GM19455 (cell line): Measurements from ENCODE around the gene CAVIN3.

Source experiments
- ATAC-seq: cut with Tn5 transposase; IDR thresholded peaks from one replicate; pipeline ENCODE4 v1.9.1; 2021; ENCODE audit not compliant: unreplicated experiment

Gene CAVIN3, protein sequence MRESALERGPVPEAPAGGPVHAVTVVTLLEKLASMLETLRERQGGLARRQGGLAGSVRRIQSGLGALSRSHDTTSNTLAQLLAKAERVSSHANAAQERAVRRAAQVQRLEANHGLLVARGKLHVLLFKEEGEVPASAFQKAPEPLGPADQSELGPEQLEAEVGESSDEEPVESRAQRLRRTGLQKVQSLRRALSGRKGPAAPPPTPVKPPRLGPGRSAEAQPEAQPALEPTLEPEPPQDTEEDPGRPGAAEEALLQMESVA

DNA sequence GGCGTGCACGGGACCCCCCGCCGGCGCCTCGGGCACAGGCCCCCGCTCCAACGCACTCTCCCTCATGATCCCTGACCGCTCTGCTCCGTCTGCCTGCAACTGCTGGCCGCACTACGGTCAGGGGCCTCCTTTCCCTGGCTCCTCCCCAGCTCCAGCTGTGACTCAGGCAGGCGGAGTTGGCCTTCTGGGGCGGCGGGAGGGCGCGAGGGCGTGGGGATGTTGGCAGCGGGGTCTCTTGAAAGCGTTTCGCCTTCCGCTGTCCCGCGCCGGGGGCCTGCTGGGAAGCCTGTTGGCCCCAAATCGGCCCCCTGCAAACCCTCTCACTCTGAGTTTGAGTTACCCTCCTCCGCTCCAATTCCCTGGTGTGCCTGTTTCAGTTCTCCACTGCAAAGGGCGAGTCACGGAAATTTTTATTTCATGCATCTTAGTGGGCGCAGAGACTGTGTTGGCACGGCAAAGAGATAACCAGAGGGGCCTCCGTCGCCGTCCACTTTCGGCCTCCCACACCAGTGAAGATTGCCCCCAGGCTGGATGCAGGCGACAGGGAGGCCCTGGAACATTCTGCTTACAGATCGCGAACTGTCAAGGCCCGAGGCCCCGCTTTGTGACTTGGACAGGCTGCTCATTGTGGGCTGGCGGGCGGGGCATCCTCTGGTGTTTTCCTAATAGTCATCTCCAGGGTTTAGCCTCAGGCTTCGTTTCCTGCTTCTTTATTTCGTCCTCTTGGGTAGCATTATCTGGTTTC lies at the start of gene CAVIN3:
TSS of gene CAVIN3 (minus strand) at position 91 of the 745 bp plus-strand sequence. CDS start at position 66, 25 bp downstream.
- ATAC-seq: peak; percentile 47

DNA sequence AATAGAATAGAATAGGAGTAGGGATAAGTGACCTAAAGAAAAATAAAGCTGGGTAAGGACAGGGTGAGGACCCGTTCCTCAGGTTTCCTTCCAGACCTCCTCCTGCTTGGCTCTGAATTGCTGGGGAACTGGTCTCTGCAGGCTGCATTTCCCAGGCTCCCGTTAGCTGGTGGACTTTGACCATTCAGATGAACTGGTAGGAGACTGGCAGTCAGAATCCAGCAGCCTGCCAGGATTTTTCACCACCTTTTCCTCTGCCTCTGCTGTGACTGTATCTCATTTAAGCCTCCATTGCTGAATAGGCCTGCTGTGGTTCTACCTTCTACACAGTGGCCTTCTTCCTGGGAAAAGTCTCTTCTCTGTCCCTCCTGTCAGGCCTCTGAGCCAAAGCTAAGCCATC lies 45.4 kb upstream of the CAVIN3 start:
- ATAC-seq: no peak

GRCh38 chr11:6362873-6363678 lies 42.8 kb upstream of the CAVIN3 start:
- peak; percentile 88 for ATAC-seq

GRCh38 chr11:6362185-6362872 lies 42.0 kb upstream of the CAVIN3 start:
- no peak for ATAC-seq

DNA sequence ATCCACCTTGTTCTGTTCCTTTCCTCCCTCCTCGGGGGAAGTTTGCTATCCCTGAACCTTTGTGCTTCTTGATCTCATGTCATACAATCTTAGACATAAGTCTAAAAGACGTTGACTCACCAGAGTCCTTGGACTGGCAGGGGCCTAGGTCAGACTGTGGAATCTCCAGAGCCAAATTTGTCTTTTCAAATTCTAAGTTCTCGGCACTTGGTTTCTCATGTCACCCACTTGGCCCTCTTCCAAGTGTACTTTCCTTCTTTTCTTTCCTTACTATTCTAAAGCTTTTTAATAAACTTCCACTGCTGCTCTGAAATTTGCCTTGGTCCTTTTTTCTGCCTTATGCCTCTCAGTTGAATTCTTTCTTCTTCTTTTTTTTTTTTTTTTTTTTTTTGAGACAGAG lies 39.9 kb upstream of the CAVIN3 start:
- no peak for ATAC-seq

- ATAC-seq: no peak
These were observed 36.9 kb upstream of the CAVIN3 start for GRCh38 chr11:6357222-6357621.

GRCh38 chr11:6356503-6357055 lies 36.3 kb upstream of the CAVIN3 start:
- no peak for ATAC-seq

DNA sequence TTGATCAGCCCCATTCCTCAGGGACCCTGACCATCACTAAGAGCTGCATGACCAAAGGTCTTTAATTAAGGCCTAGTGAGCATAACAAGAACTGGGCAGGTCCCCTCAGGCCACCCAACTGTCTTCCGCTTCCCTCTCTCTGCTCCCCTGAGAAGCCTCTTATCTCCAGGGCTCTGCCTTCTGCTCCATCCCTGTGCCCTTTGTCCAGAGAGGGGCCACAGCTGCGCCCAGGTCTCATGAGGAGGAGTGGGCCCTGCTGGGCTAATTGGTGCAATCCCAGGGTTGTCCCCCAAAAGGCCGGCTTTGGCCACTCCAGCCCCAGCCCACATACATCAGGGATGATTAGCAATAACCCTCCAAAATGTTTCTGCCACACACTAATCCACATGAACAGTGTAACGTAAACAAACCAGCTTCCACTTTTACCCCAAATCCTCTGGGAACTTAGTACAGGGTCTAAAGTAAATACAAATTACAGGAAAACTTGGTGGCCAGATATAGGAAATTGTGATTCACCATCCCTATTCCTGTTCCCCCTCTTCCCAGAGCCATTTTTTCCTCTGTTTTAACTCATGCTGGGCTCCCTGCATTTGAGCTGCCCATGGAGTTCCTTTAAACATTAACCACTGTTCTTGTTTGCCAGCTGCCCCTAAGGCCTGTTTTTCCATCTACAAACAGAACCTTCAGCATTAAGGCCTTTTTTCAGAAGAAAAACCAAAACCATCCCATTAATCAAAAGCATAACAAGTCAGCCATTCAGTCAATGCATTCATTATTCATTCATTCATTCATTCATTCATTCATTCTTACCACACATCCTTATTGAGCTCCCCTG lies 34.6 kb upstream of the CAVIN3 start:
- ATAC-seq: no peak

DNA sequence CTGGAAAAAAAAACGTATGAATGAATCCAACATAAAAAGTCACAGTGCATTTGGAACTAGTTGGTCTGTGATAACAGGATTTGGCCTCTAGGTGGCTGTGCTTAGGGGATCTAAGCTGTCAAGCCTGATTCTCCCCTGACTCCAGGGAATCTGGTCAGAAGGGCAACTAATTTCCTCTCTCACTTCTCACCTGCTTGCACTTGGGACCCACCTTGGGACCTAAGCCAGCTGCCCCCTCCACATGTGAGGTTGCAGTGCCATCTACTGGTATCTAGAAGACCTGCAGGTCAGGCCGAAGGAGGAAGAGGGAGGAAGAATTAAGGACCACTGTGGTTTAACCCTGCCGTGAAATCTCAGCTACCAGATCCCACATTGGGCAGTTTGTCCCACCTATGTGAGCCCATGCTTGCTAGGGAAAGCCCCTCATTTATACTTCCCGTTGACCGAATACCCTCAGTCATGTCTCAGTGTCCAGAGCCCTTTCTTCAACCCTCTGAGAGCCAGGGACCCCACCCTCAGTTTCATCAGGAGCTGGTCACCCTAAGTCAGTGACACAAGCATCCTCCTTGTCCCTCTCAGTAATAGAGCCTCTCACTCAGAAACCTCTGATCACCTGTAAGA lies 33.2 kb upstream of the CAVIN3 start:
- ATAC-seq: peak; percentile 73

- no peak for ATAC-seq
These were observed 31.6 kb upstream of the CAVIN3 start for GRCh38 chr11:6351782-6352382.

DNA sequence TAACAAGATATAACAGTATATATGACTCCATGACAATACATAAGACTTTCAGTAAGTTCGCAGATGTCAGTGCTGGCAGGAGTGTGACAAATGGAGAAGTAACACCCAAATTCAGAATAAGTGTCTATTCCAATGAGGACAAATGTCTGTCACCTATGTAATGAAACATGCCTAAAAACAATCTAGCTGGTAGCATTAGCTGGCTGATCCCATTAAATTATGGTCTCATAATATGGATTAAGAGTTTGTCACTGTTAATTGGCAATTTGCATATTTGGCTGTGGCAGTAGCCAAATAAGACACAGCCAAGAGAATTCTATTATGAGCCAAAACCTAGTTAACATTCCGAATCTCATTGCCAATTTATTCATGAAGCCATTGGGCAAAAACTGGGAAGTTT lies 30.2 kb upstream of the CAVIN3 start:
- ATAC-seq: no peak

DNA sequence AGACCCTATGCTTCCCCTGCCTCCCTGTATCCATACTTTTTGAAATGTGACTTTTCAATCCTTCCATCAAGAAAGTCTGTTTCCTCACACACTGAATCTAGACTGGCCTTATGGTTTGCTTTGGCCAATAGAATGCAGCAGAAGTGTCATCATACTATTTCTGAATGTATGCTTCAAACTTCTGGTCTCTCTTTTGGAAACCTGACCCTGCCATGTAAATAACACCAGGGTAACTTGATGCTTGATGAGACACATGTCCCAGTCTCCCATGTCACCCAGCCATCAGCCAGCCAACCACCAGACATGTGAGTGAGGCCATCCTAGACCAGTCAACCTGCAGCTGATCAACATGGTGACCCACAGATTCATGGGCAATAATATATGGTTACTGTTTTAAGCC lies 29.7 kb upstream of the CAVIN3 start:
- ATAC-seq: no peak

- ATAC-seq: no peak
These were observed 25.1 kb upstream of the CAVIN3 start for GRCh38 chr11:6345366-6345765.

DNA sequence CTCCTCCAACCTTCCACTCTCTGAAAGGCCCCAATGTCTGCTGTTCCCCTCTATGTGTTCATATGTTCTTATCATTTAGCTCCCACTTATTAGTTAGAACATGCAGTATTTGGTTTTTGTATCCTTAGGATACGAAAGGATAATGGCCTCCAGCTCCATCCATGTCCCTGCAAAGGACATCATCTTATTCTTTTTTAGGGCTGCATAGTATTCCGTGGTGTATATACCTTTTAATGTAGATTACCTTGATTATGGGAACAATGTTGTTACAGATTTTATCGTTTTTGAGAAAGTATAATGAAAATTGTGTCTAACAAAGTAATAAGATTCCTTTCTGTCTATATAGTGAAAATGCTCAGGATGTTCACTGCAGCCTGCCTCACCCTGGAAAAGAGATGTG lies 16.0 kb upstream of the CAVIN3 start:
- no peak for ATAC-seq

DNA sequence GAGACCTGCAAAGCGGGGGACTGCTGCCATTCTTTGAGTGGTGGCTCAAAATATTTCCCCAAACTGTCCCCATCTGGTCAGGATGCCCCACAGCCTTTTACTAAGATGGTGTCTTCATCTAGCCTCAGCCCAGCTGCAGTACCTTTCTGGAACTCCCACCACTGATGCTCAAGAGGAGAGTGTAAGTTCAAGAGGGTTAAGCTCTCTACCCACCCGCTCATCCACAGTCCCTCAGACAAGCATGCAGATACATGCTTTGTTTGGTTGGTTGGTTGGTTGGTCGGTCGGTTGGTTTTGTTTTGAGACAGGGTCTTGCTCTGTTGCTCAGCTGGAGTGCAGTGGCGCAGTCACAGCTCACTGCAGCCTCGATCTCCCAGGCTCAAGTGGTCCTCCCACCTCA lies 14.5 kb upstream of the CAVIN3 start:
- no peak for ATAC-seq

- ATAC-seq: no peak
These were observed 12.8 kb upstream of the CAVIN3 start for GRCh38 chr11:6333095-6333494.

- ATAC-seq: no peak
These were observed 11.8 kb upstream of the CAVIN3 start for GRCh38 chr11:6332066-6332465.

DNA sequence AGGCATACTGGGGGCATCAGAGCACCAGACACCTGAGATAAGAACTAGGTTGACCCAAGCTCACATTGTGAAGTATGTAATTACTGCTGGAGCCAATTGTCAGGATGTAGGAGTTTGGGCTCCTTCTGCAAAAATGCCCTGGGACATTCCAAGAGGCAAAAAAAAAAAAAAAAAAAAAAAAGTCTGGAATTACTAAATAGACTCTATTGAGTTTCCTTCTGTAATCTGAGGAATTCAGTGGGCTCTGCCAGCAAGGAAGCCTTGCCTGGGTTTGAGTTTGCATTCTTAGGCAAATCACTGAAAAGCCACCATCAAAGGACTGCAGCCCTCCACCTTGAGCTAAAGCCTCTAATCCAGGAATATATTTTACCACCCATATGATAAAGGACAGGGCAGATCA lies 8.0 kb upstream of the CAVIN3 start:
- no peak for ATAC-seq

DNA sequence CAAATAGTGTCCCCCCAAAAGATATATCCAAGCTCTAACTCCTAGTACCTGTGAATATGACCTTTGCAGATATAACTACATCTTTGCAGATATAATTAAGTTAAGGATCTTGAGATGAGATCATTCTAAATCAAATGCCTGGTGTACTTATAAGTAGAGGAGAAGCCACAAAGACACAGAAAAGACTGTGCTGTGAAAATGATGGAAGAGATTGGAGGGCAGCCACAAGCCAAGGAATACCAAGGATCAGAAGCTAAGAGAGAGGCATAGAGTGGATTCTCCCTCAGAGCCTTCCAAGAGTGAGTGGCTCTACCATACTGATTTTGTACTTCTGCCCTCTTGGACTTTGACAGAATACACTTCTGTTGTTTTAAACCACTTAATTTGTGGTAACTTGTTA lies 7.5 kb upstream of the CAVIN3 start:
- ATAC-seq: no peak
